ENCODE results near the gene SMARCA1. TPM values are rescaled to one million over a fixed set of nuclear protein-coding genes. Genes with fewer than 3 reads are reported as not detected.

SMARCA1 gene
- total RNA-seq, 1 donor from 2014 or later, result 21.5 TPM

GRCh38 chrX:129478516-129478915 is 44.8 kb downstream of the SMARCA1 start:
- H3K4me1 ChIP-seq, result no peaks in the 10 kb centered on the region
- H3K36me3 ChIP-seq, result no peaks in the 10 kb centered on the region
- no peaks in the 10 kb centered on the region for H3K27me3 ChIP-seq
- no peaks in the 10 kb centered on the region for H3K9me3 ChIP-seq
- no peak for DNase-seq (ENCODE audit: low spot score in 2 of 2)
- no peak overlapping the region for H3K4me3 ChIP-seq
- intact Hi-C loops (cut with DNase I), result no loop called here
- TF ChIP-seq CTCF (IDR thresholded peaks at IDR 0.05), result no peak
- no peak overlapping the region for H3K27ac ChIP-seq

- H3K4me1 ChIP-seq, result no peaks in the 10 kb centered on the region
- DNase-seq (ENCODE audit: low spot score in 2 of 2), result no peak
- H3K27ac ChIP-seq, result no peak overlapping the region
- TF ChIP-seq CTCF (IDR thresholded peaks at IDR 0.05), result no peak
- no peak overlapping the region for H3K4me3 ChIP-seq
- peaks cover 0 to 10% of the 10 kb centered on the region in 2 donors for H3K36me3 ChIP-seq
- no peaks in the 10 kb centered on the region for H3K9me3 ChIP-seq
- intact Hi-C loops (cut with DNase I), result no loop called here
- no peaks in the 10 kb centered on the region for H3K27me3 ChIP-seq
Observed at GRCh38 chrX:129472116-129472515, 51.2 kb downstream of the SMARCA1 start.

- intact Hi-C loops (cut with DNase I), result no loop called here
- Histone ChIP-seq H3K4me3 (no peak overlapping the region), H3K36me3 (peaks cover 0 to 3% of the 10 kb centered on the region in 2 donors), H3K4me1 (no peaks in the 10 kb centered on the region), H3K27me3 (no peaks in the 10 kb centered on the region), H3K27ac (no peak overlapping the region), H3K9me3 (no peaks in the 10 kb centered on the region)
- DNase-seq (ENCODE audit: low spot score in 2 of 2), result no peak
- peak in 1 of 3 experiments; percentile 23 for TF ChIP-seq CTCF (IDR thresholded peaks at IDR 0.05)
Observed at GRCh38 chrX:129462707-129463106, 60.6 kb downstream of the SMARCA1 start.

- intact Hi-C loops (cut with DNase I), result no loop called here
- peaks cover 0 to 3% of the 10 kb centered on the region in 2 donors for H3K36me3 ChIP-seq
- H3K9me3 ChIP-seq, result no peaks in the 10 kb centered on the region
- DNase-seq (ENCODE audit: low spot score in 2 of 2), result no peak
- no peak for TF ChIP-seq CTCF (IDR thresholded peaks at IDR 0.05)
- H3K4me1 ChIP-seq, result no peaks in the 10 kb centered on the region
- H3K4me3 ChIP-seq, result no peak overlapping the region
- H3K27ac ChIP-seq, result no peak overlapping the region
- no peaks in the 10 kb centered on the region for H3K27me3 ChIP-seq
Observed at GRCh38 chrX:129461801-129462456, 61.4 kb downstream of the SMARCA1 start.

- H3K27me3 ChIP-seq, result no peaks in the 10 kb centered on the region
- H3K4me1 ChIP-seq, result no peaks in the 10 kb centered on the region
- intact Hi-C loops (cut with DNase I), result no loop called here
- no peak for TF ChIP-seq CTCF (IDR thresholded peaks at IDR 0.05)
- DNase-seq (ENCODE audit: low spot score in 2 of 2), result no peak
- H3K4me3 ChIP-seq, result no peak overlapping the region
- H3K36me3 ChIP-seq, result no peaks in the 10 kb centered on the region
- no peak overlapping the region for H3K27ac ChIP-seq
- no peaks in the 10 kb centered on the region for H3K9me3 ChIP-seq
Observed at GRCh38 chrX:129452523-129452922, 70.8 kb downstream of the SMARCA1 start.

- Histone ChIP-seq H3K27me3 (no peaks in the 10 kb centered on the region), H3K4me1 (no peaks in the 10 kb centered on the region), H3K4me3 (no peak overlapping the region), H3K9me3 (no peaks in the 10 kb centered on the region), H3K27ac (no peak overlapping the region), H3K36me3 (no peaks in the 10 kb centered on the region)
- TF ChIP-seq CTCF (IDR thresholded peaks at IDR 0.05), result no peak
- intact Hi-C loops (cut with DNase I), result no loop called here
- DNase-seq (ENCODE audit: low spot score in 2 of 2), result no peak
Observed at GRCh38 chrX:129450123-129450522, 73.2 kb downstream of the SMARCA1 start.
